ENCODE measurements around the gene PWWP2A.

DNA sequence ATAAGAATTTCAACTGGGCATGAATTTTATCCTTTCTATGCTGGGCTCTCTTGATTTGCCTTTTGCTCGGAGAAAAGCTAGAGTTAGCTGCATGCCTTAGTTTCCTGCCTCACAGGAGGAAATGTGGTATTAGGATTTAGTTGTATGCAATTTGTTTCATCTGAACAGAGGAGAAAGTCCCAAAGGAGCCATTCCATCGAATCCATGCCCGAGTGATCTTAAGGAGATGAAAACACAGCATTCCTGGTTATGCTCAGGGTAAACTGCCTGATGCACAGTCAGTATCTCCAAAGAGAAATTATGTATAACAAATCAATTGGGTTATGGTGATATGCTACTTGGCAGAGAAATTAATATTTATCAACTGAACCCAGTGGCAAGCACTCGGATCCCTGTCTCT is 59.2 kb downstream of the PWWP2A start:
- TF ChIP-seq, protein P1, sequence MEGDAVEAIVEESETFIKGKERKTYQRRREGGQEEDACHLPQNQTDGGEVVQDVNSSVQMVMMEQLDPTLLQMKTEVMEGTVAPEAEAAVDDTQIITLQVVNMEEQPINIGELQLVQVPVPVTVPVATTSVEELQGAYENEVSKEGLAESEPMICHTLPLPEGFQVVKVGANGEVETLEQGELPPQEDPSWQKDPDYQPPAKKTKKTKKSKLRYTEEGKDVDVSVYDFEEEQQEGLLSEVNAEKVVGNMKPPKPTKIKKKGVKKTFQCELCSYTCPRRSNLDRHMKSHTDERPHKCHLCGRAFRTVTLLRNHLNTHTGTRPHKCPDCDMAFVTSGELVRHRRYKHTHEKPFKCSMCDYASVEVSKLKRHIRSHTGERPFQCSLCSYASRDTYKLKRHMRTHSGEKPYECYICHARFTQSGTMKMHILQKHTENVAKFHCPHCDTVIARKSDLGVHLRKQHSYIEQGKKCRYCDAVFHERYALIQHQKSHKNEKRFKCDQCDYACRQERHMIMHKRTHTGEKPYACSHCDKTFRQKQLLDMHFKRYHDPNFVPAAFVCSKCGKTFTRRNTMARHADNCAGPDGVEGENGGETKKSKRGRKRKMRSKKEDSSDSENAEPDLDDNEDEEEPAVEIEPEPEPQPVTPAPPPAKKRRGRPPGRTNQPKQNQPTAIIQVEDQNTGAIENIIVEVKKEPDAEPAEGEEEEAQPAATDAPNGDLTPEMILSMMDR (conservative IDR thresholded peaks at IDR 0.05; ENCODE audit: low read depth in 2 of 2) = no peak
- no peak for TF ChIP-seq ZNF114 (CRISPR knock-in tag; IDR thresholded peaks at IDR 0.05)
- no peak for TF ChIP-seq CREB1 (CRISPR knock-in tag; IDR thresholded peaks at IDR 0.05; ENCODE audit: low read depth)
- TF ChIP-seq EZH2 (IDR thresholded peaks at IDR 0.05; ENCODE audit: low read depth, unreplicated experiment) = no peak
- TF ChIP-seq EZH2phosphoT487 (IDR thresholded peaks at IDR 0.05; ENCODE audit: unreplicated experiment) = no peak
- TF ChIP-seq, protein P2, sequence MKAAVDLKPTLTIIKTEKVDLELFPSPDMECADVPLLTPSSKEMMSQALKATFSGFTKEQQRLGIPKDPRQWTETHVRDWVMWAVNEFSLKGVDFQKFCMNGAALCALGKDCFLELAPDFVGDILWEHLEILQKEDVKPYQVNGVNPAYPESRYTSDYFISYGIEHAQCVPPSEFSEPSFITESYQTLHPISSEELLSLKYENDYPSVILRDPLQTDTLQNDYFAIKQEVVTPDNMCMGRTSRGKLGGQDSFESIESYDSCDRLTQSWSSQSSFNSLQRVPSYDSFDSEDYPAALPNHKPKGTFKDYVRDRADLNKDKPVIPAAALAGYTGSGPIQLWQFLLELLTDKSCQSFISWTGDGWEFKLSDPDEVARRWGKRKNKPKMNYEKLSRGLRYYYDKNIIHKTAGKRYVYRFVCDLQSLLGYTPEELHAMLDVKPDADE (IDR thresholded peaks at IDR 0.05) = no peak
- no peak for TF ChIP-seq POLR2AphosphoS5 (IDR thresholded peaks at IDR 0.05; ENCODE audit: low read depth)
- TF ChIP-seq, protein P3, sequence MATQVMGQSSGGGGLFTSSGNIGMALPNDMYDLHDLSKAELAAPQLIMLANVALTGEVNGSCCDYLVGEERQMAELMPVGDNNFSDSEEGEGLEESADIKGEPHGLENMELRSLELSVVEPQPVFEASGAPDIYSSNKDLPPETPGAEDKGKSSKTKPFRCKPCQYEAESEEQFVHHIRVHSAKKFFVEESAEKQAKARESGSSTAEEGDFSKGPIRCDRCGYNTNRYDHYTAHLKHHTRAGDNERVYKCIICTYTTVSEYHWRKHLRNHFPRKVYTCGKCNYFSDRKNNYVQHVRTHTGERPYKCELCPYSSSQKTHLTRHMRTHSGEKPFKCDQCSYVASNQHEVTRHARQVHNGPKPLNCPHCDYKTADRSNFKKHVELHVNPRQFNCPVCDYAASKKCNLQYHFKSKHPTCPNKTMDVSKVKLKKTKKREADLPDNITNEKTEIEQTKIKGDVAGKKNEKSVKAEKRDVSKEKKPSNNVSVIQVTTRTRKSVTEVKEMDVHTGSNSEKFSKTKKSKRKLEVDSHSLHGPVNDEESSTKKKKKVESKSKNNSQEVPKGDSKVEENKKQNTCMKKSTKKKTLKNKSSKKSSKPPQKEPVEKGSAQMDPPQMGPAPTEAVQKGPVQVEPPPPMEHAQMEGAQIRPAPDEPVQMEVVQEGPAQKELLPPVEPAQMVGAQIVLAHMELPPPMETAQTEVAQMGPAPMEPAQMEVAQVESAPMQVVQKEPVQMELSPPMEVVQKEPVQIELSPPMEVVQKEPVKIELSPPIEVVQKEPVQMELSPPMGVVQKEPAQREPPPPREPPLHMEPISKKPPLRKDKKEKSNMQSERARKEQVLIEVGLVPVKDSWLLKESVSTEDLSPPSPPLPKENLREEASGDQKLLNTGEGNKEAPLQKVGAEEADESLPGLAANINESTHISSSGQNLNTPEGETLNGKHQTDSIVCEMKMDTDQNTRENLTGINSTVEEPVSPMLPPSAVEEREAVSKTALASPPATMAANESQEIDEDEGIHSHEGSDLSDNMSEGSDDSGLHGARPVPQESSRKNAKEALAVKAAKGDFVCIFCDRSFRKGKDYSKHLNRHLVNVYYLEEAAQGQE (IDR thresholded peaks at IDR 0.05; ENCODE audit: unreplicated experiment) = no peak
